Peyer's patch (tissue), 4 donors: Measurements from ENCODE around the gene XPC. TPM values are rescaled to one million over a fixed set of nuclear protein-coding genes. Genes with fewer than 3 reads are reported as not detected.

Experiments used
- DNase-seq, 3 donors: peaks; one replicate each; pipeline ENCODE4 v3.0.0-alpha.2; 2017 to 2019
- H3K27ac ChIP-seq, 4 donors: fragments of 200-600 bp; sonication (generic); one replicate each; pipeline ENCODE4 v1.5.1; 2016 to 2019
- H3K27me3 ChIP-seq, 2 donors: fragments of 200-600 bp; sonication (generic); one replicate each; pipeline ENCODE4 v1.5.1; 2019
- H3K36me3 ChIP-seq, 3 donors: fragments of 200-600 bp; sonication (generic); one replicate each; pipeline ENCODE4 v1.5.1; 2016 to 2019
- H3K4me1 ChIP-seq, 4 donors: fragments of 200-600 bp; sonication (generic); one replicate each; pipeline ENCODE4 v1.5.1; 2016 to 2019
- H3K4me3 ChIP-seq, 4 donors: fragments of 200-600 bp; sonication (generic); 1 replicate in 3 of 4; 2 replicates in 1 of 4; pipeline ENCODE4 v1.5.1; 2016 to 2019; ENCODE audit warnings: mild to moderate bottlenecking in 1 of 4
- H3K9me3 ChIP-seq, 4 donors: fragments of 200-600 bp; sonication (generic); one replicate each; pipeline ENCODE4 v1.5.1; 2016 to 2019; ENCODE audit warnings: mild to moderate bottlenecking in 1 of 4
- POLR2A ChIP-seq, 2 donors: fragments of 450-650 bp; IDR thresholded peaks; one replicate each; pipeline ENCODE4 v1.5.1; 2017; ENCODE audit warnings: antibody characterized with exemption in 2 of 2, mild to moderate bottlenecking in 2 of 2, moderate library complexity in 2 of 2
- total RNA-seq, 4 donors: library from RNA; depleted of rRNA; stranded (reverse); fragments of >200 nt; gene quantifications; one replicate each; pipeline ENCODE4 v1.1.0, GENCODE V29; 2016
- TF ChIP-seq, protein P1 (sequence below), 6 experiments: fragments of 450-650 bp in 4 of 6; fragments of 200-600 bp in 2 of 6; sonication (generic) in 1 of 6; IDR thresholded peaks; one replicate each; pipeline ENCODE4 v1.5.1; 2017 to 2019; ENCODE audit warnings: antibody characterized with exemption in 6 of 6, mild to moderate bottlenecking in 3 of 6, moderate library complexity in 1 of 6

XPC gene
- total RNA-seq, 4 donors from 2014 or later = 46.1 to 88.3 (median 78.6) TPM

DNA sequence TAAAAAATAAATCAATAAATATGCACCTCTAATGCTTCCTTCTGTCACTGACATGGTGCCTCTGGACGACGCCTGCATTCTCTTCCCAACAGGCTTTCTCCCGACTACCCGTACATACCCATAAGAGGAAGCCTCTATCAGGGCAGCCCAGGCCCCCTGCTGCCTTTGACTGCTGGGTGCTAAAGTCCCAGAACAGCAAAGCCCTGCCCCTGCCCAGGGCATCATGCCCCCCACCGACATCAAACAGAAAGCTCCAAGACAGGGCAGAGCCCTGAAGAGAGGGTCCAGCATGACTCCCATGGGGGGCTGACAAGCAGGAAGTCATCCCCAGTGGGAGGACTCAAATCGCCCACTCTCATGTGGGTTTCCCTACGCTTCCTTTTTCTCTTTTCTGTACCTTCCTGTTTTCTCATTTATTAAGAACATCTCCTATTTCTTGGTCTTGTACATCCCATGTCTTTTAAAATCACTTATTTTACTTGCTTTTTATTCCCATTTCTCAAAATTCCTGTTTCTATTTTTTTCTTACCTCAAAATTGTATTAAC is 23.4 kb downstream of the XPC start:
- DNase-seq = no peak
- H3K4me1 ChIP-seq = no peaks in the 10 kb centered on the region
- H3K27me3 ChIP-seq = no peaks in the 10 kb centered on the region
- H3K9me3 ChIP-seq = no peaks in the 10 kb centered on the region
- TF ChIP-seq POLR2A (IDR thresholded peaks at IDR 0.05) = no peak
- TF ChIP-seq, protein P1, sequence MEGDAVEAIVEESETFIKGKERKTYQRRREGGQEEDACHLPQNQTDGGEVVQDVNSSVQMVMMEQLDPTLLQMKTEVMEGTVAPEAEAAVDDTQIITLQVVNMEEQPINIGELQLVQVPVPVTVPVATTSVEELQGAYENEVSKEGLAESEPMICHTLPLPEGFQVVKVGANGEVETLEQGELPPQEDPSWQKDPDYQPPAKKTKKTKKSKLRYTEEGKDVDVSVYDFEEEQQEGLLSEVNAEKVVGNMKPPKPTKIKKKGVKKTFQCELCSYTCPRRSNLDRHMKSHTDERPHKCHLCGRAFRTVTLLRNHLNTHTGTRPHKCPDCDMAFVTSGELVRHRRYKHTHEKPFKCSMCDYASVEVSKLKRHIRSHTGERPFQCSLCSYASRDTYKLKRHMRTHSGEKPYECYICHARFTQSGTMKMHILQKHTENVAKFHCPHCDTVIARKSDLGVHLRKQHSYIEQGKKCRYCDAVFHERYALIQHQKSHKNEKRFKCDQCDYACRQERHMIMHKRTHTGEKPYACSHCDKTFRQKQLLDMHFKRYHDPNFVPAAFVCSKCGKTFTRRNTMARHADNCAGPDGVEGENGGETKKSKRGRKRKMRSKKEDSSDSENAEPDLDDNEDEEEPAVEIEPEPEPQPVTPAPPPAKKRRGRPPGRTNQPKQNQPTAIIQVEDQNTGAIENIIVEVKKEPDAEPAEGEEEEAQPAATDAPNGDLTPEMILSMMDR (IDR thresholded peaks at IDR 0.05) = no peak
- no peak overlapping the region for H3K4me3 ChIP-seq
- no peak overlapping the region for H3K27ac ChIP-seq
- H3K36me3 ChIP-seq = peaks cover 0 to 91% (median 0%) of the 10 kb centered on the region in 3 donors

GRCh38 chr3:14154276-14154675 is 24.1 kb downstream of the XPC start:
- Histone ChIP-seq H3K36me3 (peaks cover 0 to 86% (median 0%) of the 10 kb centered on the region in 3 donors), H3K27me3 (no peaks in the 10 kb centered on the region), H3K9me3 (no peaks in the 10 kb centered on the region), H3K27ac (no peak overlapping the region), H3K4me1 (no peaks in the 10 kb centered on the region), H3K4me3 (no peak overlapping the region)
- TF ChIP-seq, protein P1 (IDR thresholded peaks at IDR 0.05) = no peak
- no peak for TF ChIP-seq POLR2A (IDR thresholded peaks at IDR 0.05)
- DNase-seq = no peak

DNA sequence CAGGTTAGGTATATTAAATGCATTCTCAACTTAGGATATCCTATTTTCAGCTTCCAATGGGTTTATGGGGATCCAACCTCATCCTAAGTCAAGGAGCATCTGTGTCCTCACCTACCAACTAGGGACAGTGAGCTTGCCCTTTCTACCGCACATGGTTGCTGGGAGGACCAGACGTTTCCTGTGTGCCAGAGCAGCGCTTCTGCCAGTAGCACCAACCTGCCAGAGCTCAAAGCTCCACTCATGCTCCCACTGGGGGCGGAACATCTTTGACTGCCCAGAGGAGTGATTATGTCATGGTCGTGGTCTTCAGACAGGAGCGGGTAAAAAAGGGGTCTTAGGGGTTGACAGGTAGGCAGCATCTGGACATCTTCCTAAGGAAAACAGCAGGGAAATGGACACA is 24.7 kb downstream of the XPC start:
- Histone ChIP-seq H3K9me3 (no peaks in the 10 kb centered on the region), H3K27me3 (no peaks in the 10 kb centered on the region), H3K27ac (no peak overlapping the region), H3K36me3 (peaks cover 0 to 85% (median 0%) of the 10 kb centered on the region in 3 donors), H3K4me1 (no peaks in the 10 kb centered on the region), H3K4me3 (no peak overlapping the region)
- DNase-seq = no peak
- TF ChIP-seq, protein P1 (IDR thresholded peaks at IDR 0.05) = no peak
- TF ChIP-seq POLR2A (IDR thresholded peaks at IDR 0.05) = no peak

DNA sequence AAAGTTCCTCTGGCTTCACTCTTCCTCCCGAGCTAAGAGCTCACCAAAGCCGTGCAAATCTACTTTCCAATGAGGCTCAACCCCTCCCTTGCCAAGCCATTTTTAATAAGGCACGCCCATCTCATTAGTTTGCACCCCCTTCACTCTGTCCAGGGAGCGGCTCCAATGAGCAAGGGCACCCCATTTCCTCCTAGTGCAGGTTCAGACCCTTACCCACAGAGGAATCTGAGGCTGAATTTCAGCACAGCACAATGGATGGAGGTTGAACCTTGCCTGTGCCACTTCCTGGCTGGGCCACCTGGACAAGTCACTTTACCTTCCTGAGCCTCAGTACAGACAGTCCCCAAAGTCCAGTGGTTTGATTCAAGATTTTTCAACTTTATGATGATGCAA is 25.4 kb downstream of the XPC start:
- Histone ChIP-seq H3K4me3 (no peak overlapping the region), H3K36me3 (peaks cover 0 to 85% (median 0%) of the 10 kb centered on the region in 3 donors), H3K27ac (no peak overlapping the region), H3K9me3 (no peaks in the 10 kb centered on the region), H3K4me1 (no peaks in the 10 kb centered on the region), H3K27me3 (no peaks in the 10 kb centered on the region)
- TF ChIP-seq, protein P1 (IDR thresholded peaks at IDR 0.05) = no peak
- no peak for TF ChIP-seq POLR2A (IDR thresholded peaks at IDR 0.05)
- no peak for DNase-seq

- no peaks in the 10 kb centered on the region for H3K9me3 ChIP-seq
- no peak for TF ChIP-seq POLR2A (IDR thresholded peaks at IDR 0.05)
- TF ChIP-seq, protein P1 (IDR thresholded peaks at IDR 0.05) = peak in 3 of 6 experiments; percentile 15 to 50 (median 36)
- no peak overlapping the region for H3K4me3 ChIP-seq
- H3K36me3 ChIP-seq = peaks cover 0 to 85% (median 0%) of the 10 kb centered on the region in 3 donors
- H3K27me3 ChIP-seq = no peaks in the 10 kb centered on the region
- H3K4me1 ChIP-seq = no peaks in the 10 kb centered on the region
- H3K27ac ChIP-seq = no peak overlapping the region
- no peak for DNase-seq
These were observed 26.0 kb downstream of the XPC start for GRCh38 chr3:14152233-14152962.
